GM12873 (cell line): ENCODE data around the gene DEXI.

ENCODE experiments used
- TF ChIP-seq, protein P1 (sequence below): IDR thresholded peaks from 2 replicates; pipeline ENCODE4 v1.5.1; 2012; ENCODE audit warnings: low read depth, mild to moderate bottlenecking, moderate library complexity, low read length, control low read depth; ENCODE audit not compliant: insufficient read depth; ENCODE audit errors: missing control alignments

Gene DEXI

DNA sequence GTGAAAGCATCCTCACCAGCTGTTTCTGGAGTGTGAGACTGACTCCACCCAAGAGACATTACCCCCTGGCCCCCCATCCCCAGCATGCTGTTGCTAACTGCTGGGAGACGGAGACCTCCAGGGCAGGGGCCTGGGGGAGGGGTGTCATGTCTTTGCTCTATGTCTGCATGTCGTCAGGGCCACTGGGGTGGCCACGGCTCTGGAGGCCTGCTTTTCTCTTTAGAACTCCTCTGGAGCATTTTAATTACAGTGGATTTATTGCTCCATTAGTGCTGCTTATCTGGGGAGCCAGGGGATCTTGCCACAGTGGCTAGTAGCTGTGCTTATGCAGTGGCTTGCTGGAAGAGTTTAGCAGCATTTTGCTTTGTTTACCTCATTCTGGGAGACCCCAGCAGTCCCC, 34.4 kb upstream of the DEXI start:
- TF ChIP-seq, protein P1, sequence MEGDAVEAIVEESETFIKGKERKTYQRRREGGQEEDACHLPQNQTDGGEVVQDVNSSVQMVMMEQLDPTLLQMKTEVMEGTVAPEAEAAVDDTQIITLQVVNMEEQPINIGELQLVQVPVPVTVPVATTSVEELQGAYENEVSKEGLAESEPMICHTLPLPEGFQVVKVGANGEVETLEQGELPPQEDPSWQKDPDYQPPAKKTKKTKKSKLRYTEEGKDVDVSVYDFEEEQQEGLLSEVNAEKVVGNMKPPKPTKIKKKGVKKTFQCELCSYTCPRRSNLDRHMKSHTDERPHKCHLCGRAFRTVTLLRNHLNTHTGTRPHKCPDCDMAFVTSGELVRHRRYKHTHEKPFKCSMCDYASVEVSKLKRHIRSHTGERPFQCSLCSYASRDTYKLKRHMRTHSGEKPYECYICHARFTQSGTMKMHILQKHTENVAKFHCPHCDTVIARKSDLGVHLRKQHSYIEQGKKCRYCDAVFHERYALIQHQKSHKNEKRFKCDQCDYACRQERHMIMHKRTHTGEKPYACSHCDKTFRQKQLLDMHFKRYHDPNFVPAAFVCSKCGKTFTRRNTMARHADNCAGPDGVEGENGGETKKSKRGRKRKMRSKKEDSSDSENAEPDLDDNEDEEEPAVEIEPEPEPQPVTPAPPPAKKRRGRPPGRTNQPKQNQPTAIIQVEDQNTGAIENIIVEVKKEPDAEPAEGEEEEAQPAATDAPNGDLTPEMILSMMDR, result no peak

DNA sequence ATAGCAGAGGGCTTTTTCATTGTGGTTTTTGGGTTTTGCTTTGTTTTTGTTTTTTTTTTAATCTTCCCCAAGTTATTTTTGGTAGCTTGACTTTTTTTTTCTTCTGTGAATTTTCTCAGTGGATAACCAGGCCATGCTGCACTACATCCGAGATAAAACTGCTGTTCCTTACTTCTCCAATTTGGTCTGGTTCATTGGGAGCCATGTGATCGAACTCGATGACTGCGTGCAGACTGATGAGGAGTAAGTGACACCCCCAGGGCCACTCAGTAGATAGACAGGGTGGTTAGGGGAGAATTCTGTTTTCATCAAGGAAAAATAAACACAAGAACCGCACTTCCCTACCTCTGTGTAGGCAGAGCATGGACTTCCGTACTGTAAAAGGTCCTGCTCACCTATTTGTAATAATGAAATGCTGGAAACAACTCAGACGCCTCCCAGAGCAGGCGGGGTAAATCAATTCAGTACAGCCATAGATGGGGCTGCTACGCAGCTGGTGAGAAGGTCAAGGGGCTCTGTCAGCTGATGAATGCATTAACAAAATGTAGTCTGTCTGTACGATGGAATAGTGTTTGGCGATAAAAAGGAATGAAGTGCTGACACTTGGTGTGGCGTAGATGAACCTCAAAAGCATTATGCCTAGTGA, 30.7 kb upstream of the DEXI start:
- TF ChIP-seq, protein P1, result no peak

DNA sequence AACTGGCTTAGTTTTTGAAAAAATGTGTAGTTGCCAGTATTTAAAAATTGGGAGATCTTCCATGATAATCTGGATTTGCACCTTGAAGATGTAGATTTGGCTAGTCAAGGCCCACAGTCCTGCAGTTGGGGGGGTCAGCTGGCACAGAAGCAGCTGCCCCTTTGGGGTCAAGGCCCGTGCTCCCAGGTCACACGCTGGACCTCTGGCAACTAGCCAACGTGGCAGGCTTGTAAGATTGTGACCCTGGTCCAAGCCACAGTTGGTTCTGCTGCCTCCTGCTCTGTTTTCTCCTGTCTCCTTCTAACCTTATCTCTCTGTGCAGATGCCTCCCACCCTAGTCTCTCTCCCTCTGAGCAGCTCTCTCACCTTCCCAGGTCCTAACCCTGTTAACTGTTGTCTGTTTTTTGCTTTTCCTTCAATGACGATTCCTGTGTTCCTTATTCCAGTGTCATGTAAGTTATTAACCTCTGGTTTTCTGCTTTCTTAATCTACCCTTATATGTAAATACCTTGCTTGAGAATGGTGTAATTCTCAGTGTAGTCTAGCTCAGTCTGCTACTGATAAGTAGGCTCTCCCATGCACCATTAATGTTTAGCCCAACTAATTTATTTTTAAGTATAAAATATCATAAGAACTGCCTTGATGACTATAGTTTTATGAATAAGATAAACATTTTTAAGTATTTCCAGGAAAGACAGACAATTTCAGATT, 30.0 kb upstream of the DEXI start:
- TF ChIP-seq, protein P1, result no peak

DNA sequence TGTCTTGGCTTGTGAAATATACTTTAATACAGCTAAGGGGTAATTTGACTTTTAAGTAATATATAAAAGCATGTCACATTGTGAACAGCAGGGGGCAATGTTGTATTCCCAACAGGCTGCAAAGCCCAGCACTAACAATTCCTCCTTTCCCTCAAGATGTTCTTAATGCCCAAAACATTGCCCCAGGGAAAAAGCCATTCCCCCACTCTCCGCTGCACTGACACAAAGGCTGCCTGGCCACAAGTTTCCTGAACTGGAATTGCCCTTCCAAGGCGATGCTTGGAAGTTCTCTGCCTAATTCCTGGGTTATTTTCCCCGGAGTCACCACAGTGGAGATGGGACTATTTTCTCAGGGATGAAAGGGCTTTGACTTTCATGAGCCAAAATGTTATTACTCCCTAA, 29.3 kb upstream of the DEXI start:
- TF ChIP-seq, protein P1, result peak; percentile 71

DNA sequence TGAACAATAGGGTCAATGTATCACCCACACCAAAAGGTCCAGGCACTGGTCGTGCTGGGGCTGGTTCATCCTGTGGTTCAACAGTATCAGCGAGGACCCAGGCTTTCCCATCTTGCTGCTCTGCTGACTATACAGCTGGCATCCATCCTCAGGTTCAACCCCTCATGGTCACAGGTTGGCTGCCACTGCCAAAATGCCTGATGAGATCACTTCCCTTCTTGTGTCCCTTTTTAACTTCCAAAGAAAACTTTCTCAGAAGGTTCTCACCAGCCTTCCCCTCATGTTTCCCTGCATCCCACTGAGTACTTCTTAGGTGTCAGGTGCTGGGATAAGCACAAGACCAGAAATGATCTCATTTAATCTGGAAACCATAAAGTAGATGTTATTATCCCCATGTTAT, 27.8 kb upstream of the DEXI start:
- TF ChIP-seq, protein P1, result no peak

DNA sequence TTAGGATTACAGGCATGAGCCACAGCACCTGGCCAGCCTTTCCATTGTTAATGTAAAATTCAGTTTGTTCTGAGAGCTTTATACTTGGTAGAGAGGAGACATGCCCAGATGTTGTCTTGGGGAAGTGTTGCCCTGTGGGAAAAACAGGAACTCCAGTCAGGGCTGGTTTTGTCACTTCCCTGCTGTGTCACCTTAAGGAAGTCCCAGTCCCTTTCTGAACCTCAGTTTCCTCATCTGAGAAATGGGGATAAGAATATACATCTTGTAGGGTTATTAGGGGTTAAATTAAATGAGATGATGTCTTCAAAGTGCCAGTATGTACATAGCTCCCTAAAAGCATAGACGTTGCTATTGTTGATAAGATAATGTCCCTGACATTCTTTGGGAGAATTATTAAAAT, 27.3 kb upstream of the DEXI start:
- TF ChIP-seq, protein P1, result no peak

DNA sequence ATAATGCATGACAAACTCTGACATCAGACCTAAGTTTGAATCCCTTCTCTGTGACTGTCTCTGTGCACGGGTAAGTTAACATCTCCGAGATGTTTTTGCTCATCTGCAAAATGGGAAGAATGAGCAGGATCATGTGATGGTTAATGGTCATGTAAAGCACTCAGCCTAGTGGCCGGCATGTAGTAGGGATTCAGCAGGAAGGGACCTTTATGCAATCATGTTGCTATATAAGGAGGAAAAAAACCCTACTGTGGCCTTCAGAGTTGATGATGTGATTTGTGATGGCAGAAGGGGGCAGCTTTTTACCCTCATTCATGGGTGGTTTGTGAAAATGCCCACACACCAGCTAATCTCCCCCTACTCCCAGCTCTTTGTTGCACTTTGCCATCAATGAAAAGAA, 26.2 kb upstream of the DEXI start:
- TF ChIP-seq, protein P1, result no peak
